ENCODE results near the gene GSDME.

GRCh38 chr7:24740871-24741270 is 16.4 kb downstream of the GSDME start:
- TF ChIP-seq CTCF (conservative IDR thresholded peaks at IDR 0.05 in 1 of 2, IDR thresholded peaks at IDR 0.05 in 1 of 2; ENCODE audit: extremely low read depth in 1 of 2, insufficient read depth in 1 of 2, low read depth in 1 of 2, low read length in 2 of 2): no peak
- no peak for TF ChIP-seq EZH2 (IDR thresholded peaks at IDR 0.05; ENCODE audit: borderline replicate concordance, low read length)

Measured in mammary epithelial cell (primary cell).